Cortex of kidney (tissue), 1 donor: ENCODE data around the gene CLIP2.
"Not testable (repeated sequence)": the region's sequence is repeated elsewhere in the genome, so short reads cannot be mapped to it uniquely, and the experiment has no call there.

ENCODE experiments used
- DNase-seq: peaks from one replicate; lab custom pipeline; 2025; lab: John Stamatoyannopoulos, UW

CLIP2 gene

DNA sequence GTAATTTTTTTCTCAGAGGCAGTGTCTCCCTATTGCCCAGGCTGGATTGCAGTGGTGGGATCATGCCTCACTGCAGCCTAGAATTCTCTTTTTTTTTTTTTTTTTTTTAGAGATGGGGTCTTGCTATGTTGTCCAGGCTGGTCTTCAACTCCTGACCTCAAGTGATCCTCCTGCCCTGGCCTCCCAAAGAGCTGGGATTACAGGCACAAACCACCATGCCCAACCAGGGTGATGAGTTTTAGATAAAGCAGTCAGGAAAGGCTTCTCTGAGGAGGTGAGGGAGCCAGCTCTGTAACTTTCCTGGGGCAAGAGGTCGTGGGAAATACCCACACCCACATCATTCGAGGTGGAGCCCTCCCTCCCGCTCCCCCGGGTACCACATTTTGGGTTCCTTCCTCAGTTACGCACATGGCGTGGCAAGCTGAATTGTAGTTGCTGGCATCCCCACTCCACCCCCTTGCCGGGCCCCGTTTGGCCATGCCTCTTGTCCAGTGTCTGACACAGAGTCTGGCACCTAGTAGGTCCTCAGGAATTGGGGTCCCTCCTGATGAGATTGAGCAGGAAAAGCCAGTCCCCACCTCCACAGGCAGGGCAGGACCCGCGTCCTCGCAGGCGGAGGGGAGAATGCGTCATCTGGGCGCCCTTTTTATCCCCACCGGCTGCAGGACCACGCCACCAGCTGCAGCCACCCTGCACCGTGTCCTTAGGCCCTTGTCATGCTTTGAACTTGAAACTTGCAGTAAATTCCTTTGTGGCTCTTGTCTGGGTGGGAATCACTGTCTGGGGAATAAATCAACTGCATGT lies 43.4 kb downstream of the CLIP2 start:
- no peak for DNase-seq

DNA sequence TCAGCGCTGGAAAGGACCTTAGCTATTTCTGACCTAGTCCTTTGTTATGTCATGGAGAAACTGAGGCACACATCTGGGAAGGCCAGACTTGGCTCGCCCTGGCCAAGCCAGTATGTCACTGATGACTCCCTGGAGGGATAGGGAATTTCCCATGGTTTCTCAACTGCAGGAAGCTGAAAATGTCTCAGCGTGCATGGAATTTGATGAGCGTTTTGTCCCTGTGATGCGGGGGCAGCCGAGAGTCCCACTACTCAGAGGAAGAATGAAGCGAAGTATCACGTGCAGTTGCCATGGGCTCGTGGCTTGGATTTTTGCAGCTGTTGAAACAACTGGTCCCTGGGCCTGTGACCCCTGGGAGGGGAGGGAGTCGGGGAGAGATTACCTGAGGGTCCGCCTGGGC lies 44.8 kb downstream of the CLIP2 start:
- no peak for DNase-seq

DNA sequence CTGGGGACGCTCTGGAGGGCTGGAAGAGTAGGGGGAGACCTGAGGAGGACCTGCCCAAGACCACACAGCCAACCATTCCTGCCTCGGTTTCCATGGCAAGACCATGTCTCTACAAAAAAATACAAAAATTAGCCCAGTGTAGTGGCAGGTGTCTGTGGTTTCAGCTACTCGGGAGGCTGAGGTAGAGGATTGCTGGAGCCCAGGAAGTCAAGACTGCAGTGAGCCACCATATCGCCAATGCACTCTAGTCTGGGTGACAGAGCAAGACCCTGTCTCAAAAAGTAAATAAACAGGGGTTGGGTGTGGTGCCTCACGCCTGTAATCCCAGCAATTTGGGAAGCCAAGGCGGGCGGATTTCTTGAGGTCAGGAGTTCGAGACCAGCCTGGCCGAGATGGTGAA lies 48.7 kb downstream of the CLIP2 start:
- DNase-seq, result no peak

DNA sequence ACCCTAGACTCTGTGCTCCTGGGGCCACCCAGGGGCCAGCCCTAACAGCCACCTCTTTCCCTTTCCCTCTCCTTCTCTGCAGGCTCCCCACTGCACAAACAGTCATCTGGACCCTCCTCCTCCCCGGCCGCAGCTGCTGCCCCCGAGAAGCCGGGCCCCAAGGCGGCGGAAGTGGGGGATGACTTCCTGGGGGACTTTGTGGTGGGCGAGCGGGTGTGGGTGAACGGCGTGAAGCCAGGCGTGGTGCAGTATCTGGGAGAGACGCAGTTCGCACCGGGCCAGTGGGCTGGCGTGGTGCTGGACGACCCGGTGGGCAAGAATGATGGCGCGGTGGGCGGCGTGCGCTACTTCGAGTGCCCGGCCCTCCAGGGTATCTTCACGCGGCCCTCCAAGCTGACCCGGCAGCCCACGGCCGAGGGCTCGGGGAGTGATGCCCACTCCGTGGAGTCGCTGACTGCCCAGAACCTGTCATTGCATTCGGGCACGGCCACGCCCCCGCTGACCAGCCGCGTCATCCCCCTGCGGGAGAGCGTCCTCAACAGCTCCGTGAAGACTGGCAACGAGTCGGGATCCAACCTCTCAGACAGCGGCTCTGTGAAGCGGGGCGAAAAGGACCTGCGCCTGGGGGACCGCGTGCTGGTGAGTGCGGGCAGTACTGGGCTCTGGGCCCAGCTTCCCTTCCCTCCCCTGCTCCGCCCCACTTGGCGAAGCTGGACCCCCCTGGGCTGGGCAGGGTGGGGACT lies 49.3 kb downstream of the CLIP2 start:
- no peak for DNase-seq

DNA sequence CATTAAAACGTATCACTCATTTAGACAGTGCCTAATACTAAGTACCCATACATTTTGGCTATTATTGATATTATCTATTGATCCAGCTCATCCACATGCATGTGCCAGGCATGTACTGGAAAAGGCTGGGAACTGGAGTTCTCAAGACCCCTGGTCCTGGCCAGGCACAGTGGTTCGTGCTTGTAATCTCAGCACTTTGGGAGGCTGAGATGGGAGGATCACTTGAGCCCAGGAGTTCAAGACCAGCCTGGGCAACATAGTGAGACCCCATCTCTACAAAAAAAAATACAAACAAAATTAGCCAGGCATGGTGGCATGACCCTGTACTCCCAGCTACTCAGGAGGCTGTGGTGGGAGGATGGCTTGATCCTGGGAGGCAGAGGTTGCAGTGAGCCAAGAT lies 50.4 kb downstream of the CLIP2 start:
- DNase-seq, result not testable (repeated sequence)

DNA sequence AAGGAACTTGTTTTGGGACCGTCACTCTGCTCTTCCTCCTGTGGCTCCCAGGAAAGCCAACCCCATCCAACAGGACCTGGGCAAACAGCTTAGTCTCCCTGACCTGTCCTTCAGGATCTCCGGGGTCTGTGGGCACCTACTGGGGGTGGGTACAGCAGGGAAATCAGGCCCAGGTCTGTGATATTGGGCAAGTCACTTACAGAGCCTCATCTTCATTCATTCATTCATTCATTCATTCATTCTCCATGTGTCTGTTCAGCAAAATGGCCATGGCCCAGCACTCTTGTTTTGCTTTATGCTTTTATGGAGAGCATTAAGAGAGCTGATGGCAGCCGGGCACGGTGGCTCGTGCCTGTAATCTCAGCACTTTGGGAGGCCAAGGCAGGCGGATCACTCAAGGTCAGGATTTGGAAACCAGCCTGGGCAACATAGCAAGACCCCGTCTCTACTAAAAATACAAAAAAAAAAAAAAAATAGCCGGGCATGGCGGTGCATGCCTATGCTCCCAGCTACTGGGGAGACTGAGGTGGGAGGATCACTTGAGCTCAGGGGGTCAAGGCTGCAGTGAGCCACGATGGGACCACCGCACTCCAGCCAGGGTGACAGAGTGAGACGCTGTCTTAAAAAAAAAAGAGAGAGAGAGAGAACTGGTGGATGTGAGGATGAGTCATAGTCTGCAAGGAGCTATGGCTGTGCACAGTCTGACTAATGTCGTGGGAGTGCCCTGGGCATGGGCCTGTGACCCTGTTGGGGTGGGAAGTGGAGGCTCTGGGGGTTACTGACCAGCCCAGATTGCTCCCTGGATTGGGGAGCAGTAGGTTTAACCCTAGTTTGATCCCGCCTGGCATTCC lies 54.3 kb downstream of the CLIP2 start:
- DNase-seq, result no peak

DNA sequence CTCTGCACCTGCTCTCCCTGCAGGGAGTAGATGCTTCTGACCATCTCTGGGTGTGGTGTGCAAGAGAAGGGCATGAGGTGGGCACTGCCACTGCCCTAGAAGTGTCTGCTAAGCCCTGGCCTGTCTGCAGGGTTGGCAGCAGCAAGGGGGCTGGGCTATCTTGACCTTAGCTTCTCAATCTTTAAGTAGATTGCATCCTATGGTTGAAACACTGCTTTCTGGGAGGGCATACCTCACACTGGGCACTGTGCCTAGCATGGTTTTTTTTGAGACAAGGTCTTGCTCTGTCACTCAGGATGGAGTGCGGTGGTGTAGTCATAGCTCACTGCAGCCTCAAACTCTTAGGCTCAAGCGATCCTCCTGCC lies 54.9 kb downstream of the CLIP2 start:
- no peak for DNase-seq

DNA sequence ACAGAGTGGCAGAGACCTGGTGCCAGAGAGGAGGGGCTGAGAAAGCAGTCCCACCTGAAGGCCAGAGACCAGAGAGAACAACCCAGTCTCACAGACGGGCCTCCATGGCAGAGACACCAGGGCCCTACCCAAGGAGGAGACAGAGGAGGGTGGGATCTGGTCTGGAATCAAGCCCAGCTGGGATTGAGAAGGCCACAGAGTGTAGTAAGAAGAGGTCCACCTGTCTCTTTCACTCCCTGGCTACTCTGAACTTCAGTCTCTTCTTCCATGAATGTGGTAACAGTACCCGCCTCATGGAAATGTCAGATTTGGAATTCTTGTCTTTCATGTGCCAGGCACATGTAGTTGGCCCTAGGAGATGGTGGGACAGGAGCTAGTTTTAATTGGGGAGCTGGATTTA lies 55.6 kb downstream of the CLIP2 start:
- DNase-seq, result no peak

DNA sequence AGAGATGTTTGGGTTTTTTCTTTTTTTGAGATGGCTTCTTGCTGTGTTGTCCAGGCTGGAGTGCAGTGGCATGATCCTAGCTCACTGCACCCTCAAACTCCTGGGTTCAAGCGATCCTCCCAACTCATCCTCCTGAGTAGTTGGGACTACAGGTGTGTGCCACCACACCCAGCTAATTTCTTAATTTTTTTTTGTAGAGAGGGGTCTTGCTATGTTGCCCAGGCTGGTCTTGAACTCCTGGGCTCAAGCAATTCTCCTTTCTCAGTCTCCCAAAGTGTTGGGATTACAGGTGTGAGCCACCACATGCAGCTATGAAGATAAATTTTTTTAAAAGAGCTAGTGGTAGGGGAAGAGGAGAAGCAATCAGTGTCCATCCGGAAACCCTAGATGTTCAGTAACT lies 56.8 kb downstream of the CLIP2 start:
- no peak for DNase-seq

DNA sequence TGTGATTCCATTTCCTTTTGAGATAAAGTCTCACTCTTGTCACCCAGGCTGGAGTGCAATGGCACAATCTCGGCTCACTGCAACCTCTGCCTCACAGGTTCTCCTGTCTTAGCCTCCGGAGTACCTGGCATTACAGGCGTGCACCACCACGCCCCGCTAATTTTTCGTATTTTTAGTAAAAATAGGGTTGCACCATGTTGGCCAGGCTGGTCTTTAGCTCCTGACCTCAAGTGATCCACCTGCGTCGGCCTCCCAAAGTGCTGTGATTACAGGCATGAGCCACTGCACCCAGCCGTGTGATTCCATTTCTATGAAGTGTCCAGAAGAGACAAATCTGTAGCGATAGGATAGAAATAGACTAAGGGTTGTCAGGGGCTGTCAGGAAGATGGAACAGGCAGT lies 60.4 kb downstream of the CLIP2 start:
- no peak for DNase-seq

DNA sequence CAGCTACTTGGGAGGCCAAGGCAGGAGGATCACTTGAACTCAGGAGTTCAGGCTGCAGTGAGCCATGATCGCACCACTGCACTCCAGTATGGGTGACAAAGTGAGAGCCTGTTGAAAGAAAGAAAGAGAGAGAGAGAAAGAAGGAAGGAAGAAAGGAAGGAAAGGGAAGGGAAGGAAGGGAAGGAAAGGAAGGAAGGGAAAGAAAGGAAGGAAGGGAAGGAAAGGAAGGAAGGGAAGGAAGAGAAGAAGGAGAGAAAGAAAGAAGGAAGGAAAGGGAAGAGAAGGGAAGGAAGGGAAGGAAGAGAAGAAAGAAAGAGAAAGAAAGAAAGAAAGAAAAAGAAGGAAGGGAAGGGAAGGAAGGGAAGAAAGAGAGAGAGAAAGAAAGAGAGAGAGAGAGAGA lies 61.5 kb downstream of the CLIP2 start:
- DNase-seq, result no peak

DNA sequence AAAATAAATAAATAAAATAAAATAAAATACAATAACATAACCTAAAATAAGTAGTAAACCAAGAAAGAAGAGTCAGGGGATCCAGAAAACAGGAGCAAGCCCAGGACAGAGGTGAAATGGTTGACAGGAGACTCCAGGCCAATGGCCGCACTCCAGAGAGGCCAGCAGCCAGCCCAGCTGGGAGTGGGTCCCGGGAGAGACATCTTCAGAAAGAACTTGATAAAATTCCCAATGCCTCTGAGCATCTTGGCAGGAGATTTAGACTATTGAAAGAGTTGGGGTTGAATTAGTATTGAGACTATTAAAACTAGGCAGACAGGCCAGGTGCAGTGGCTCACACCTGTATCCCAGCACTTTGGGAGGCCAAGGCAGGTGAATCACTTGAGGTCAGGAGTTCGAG lies 62.6 kb downstream of the CLIP2 start:
- DNase-seq, result no peak

DNA sequence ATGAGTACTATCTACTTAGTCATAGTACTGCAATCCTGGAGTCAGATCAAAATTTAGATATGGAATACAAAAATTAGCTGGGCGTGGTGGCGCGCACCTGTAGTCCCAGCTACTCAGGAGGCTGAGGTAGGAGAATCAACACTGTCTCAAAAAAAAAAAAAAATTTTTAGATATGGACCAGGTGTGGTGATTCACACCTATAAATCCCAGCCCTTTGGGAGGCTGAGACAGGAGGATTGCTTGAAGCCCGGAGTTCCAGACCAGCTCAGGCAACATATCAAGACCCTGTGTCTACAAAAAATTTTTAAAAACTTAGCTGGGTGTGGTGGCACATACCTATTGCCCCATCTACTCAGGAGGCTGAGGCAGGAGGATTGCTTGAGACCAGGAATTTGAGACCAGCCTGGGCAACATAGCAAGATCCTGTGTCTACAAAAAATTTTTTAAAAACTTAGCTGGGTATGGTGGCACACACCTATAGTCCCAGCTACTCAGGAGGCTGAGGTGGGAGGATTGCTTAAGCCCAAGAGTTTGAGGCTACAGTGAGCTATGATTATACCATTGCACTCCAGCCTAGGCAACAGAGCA lies 63.4 kb downstream of the CLIP2 start:
- not testable (repeated sequence) for DNase-seq

DNA sequence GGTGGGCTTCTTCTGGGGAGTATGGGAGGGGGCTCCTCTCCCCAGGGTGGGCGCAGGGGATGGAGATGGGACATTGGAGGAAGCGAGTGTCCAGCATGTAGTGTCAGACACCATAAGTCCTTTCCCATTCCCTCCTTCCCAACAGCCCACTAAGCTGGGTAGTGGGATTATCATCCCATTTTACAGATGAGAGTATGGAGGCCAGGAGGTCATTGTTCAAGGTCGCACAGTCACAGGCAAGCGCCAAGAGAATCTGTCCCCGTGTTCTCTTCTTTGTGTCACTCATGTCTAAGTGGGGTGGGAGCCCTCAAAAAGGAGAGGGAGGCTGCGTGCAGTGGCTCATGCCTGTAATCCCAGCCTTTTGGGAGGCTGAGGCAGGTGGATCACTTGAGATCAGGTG lies 64.8 kb downstream of the CLIP2 start:
- DNase-seq, result no peak

DNA sequence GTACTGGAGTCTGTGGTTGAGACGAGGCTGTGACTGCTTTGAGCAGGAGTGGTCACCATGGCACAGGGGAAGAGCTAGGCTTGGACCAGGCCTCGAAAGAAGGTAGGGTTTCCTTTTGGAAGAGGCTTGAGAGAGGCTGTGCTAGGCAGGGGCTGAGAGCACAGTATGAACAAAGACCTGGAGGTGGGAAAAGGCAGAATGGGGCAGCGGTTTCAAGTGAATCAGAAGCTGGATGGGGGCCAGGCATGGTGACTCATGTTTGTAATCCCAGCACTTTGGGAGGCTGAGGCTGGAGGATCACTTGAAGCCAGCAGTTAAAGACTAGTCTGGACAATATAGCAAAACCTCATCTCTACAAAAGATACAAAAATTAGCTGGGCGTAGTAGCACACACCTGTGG lies 65.9 kb downstream of the CLIP2 start:
- DNase-seq, result no peak

DNA sequence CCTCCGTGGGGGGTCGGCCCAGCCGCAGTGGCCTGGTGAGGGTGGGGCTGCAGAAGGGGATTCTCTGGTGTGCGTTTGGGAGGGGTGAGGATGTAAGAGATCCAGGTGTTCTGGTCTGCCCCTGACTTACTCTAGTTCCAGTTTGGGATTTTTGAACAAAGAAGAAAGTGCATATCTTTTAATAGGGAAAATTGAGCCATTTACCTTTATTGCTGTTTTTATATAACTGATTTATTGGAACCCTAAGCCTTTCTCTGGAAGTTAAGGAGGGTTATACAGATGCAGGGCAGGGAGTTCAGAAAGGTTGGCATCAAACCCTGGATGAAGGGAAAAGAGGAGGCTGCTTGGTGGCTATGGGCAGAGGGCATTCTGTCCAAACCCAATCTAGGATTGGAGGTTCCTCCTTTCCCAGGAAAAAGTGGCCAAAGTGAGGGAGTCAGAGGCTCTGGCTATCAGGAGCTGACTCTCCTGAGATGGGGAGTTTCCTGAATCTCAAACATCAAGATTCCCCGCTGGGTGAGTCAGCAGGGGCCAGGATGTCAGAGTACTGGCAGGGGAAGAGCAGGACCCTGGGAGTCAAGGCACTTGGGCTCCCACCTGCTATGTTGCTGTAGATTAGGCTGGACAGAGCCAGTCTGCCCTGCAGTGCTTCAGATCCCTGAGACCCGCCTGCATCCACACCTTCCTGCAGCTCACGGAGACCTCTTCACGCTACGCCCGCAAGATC lies 67.5 kb downstream of the CLIP2 start:
- DNase-seq, result no peak

DNA sequence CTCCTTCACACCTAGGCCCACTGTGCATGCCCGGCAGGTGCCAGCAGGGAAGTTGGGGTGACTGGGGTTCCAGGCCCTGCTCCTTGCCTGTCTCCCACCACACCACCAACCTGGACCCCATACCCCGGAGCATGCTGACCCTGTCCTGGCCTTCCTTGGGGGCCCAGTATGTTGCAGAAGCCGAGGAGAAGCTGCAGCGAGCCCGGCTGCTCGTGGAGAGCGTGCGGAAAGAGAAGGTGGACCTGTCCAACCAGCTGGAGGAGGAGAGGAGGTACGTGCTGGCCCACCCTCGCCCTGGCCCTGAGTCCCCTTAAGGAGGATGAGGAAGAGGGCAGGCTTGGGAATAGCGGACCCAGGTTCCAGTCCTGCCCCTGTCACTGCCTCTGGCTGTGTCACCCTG lies 70.8 kb downstream of the CLIP2 start:
- DNase-seq, result no peak

DNA sequence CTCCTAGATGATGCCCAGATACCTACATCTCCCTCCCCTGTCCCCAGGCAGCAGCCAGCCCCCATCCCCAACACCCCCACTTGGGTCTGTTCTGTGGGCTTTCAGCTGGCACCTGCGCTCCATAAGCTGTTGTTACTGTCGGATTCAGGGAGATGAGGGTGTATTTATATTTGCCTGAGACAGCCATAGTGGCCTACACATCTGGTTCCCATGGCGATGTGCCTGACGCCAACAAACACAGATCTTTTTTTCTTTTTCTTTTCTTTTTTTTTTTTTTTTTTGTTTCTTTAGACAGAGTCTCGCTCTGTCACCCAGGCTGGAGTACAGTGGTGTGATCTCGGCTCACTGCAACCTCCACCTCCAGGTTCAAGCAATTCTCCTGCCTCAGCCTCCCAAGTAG lies 73.1 kb downstream of the CLIP2 start:
- DNase-seq, result no peak

DNA sequence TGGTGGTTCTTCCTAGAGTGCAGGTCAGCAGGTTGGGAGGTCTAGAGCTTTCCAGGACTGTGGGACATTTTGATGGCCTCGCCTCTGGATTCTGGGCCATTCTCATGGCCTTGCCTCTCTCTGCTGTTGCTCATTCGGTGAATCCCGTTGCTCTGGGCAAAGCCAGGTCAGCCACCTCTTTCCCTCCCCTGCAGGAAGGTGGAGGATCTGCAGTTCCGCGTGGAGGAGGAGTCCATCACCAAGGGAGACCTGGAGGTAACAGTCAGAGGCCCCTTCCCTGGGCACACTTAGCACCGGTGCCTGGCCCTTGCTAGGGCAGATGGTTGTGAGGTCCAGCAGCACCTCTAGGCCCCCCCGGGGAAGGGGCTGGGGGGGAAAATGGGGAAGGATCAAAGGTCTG lies 74.9 kb downstream of the CLIP2 start:
- no peak for DNase-seq

DNA sequence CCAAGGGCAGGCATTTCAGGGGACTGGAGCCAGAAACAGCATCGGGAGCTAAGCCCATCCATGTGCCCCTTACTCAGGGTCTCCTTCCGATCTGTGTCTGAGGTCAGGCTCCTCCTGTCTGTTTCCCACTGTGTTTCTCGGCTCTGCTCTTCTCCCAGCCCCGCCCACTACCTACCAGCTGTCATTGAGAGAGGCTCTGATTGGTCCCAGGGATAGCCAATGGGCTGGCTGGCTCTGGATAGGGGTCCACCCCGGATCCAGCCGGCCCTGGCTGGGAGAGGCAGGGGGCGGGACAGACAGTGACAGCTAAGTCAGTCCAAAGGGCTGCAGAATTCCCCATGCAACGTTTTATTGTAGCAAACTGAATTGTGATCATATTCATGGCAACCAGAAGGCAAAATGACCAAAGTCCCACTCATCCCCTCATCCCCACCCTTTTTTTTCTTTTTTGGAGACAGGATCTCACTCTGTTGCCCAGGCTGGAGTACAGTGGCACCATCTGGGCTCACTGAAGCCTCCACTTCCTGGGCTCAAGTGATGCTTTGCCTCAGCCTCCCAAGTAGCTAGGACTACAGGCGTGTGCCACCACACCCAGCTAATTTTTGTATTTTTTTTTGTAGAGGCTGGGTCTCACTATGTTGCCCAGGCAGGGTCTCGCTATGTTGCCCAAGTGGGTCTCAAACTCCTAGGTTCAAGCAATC lies 76.3 kb downstream of the CLIP2 start:
- DNase-seq, result no peak
